8988T (cell line): Measurements from ENCODE around the gene C1GALT1.

Experiments
- DNase-seq: peaks from one replicate; pipeline ENCODE4 v3.0.0; 2011

The C1GALT1 gene

DNA sequence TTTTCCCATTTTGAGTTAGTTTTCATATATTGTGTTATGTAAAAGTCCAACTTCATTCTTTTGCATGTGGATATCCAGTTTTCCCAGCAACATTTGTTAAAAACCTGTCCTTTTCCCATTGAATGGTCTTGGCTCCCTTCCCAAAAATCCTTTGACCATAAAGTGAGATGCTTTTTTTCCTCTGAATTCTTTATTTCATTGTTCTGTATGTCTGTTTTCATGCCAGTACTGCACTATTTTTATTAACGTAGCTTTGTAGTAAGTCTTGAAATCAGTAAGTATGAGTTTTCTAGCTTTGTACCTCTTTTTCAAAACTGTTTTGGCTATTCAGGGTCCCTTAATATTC lies 20.0 kb downstream of the C1GALT1 start:
- no peak for DNase-seq

DNA sequence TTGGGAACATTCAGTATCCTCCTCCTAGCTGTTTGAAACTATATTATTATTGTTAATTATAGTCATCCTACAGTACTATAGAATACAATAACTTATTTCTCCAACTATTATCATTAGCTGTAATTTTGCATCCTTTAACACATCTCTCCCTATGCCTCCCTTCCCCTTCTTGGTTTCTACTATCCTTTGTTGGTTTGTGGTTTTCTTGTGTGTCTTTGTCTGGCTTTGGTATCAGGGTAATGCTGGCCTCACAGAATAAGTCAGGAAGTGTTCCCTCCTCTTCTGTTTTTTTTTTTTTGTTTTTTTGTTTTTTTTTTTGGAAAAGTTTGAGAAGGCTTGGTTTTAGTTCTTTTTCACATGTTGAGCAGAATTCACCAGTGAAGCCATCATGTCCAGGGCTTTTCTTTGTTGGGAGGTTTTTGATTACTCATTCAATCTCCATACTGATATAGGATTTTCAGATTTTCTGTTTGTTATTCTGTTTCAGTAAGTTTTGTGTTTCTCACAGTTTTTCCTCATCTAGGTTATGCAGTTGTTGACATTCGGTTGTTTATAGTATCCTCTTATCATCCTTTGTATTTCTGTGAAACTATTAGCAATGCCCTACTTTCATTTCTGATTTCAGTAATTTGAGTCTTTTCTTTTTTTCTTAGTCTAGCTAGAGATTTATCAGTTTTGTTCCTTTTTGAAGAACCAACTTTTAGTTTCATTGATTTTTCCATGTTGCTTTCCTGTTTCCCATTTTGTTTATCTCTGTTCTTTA lies 21.6 kb downstream of the C1GALT1 start:
- DNase-seq, result no peak

DNA sequence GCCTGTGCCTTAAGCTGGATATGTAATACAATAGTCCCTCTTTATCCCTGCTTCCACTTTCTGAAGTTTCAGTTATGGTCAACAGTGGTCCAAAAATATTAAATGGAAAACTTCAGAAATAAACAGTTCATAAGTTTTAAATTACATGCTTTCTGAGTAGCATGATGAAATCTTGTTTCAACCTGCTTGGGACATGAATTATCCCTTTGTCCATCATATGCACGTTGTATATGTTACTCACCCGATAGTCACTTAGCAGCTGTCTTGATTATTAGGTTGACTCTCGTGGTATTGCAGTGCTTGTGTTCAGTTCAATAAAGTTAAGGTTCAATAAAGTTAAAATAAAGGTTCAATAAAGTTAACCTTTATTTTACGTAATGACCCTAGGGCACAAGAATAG lies 25.5 kb downstream of the C1GALT1 start:
- DNase-seq, result no peak

DNA sequence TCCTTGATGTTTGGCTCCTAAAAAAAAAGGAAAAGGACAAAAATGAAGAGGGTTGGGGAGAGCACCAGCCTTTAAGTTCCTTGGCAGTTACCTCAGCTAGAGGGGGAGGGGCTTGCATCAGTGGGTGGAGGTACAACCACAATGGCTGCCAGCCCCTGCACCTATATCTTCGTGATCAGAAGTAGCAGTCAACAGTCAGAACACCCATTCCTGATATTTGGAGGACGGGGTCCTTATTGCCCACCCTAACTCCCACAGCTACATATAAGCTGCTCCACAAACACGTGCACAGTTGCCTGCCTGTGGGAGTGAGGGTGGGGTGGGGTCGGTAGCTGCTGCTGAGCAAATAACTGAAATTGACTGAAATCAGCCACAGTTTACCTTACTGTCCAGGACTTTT lies 26.2 kb downstream of the C1GALT1 start:
- DNase-seq, result no peak

DNA sequence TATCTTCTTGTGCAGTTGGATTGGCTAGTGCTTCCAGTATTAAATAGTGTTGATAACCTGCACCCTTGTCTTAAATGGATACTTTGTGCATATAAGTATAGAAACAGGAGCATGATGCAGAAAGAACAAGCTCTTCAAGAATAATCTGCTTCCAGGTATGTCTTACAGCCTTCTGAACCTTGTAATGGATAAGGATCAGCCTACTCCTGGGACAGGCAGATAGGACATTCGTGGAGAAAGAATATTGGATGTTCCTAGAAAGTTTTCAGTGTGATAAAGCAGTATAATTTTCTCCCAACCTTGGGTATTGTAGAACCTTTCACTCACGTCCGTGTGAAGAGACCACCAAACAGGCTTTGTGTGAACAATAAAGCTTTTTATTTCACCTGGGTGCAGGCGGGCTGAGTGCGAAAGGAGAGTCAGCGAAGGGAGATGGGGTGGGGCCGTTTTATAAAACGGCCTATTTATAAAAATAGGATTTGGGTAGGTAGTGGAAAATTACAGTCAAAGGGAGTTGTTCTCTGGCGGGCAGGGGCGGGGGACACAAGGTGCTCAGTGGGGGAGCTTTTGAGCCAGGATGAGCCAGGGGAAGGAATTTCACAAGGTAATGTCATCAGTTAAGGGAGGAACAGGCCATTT lies 27.2 kb downstream of the C1GALT1 start:
- DNase-seq, result no peak

DNA sequence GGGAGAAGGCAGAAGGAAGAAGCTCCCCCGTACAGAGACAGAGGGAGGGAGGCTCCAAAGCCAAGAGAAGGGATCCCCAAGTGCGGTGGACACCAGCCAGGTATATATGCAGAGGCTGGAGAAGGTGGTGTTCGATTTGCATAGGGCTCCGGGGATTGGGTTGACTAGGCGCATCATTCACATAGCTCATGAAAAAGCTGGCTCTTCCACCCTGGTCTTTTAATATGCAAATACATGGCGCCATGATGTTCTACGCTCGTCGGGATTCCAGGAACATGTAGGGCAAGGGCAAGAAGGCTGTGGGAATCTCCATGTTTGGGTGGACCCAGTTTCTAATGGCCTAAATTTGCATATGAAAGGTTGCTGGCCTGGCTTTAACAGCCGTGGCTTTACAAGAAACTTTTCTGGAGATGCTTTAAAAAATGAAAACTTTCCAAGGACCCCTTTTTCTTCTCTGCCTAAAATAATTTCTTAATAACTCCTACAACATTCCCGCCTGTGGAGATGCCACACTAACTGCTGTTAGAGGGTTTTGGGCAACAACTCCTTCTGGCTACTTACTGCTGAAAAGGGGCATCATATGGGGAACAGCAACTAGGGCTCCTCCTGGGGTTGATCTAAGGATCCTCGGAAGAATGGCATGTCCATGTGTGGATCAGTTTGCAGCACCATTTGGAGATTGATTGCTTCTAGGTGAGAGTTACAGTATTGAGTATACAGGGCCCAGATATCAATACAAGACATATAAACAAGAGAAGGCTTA lies 28.3 kb downstream of the C1GALT1 start:
- DNase-seq, result no peak

DNA sequence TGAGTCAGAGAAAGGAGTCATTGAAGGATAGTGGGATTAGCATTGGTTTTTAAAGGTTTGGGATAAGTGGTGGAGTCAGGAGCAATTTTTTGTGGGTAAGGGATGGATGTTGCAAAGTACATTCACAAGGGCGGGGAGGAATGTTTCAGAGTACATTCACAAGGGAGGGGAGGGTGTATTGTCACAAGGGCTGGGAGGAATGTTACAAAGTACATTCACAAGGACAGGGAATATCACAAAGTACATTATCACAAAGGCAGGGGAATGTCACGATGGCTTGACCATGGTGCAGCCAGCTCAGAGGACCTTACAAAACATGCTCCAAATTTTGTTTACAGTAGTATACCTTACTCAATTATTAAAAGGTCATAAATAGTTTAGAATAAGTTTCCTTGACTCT lies 30.3 kb downstream of the C1GALT1 start:
- DNase-seq, result no peak

DNA sequence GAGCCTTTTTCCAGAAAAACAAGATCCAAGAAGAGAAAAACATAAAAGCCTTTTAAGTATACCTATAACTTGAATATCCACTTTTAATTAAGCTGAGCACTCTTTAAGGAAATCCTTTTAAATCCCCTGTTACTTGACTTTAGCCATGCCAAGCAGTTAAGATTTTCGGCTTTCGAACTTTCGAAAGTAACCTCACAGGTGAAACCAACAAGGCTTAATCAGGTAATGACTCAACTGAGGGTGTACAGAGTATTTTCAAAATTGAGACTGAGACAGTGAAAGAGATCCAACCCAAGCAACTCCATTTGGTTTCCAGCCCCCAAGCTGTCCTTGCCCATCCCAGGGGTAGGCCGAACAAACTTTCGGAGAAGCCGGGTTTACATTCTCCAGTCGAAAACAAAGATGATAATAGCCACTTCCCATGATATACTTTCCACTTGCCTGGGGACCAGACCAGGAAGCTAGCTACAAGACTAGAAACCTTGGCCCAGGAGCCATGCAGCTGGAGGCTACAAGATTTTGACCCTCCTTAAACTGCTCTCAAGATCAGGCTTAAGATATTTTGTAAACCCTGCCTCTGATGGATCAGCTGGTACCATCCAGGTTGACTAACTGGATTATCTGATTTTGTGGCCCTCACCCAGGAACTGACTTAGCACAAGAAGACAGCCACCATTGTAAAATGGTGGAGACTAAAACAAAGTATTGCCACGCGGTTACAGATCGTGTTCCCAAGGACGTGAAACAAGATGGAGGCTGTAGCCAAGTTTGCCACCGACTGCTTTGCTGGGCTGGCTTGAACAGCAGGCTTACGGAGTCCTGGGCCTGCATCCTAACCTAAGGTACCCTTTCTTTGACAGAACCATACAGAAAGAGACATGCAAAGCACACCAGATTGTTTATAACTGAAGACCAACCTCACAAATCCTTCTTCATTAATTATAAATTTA lies 32.3 kb downstream of the C1GALT1 start:
- no peak for DNase-seq

DNA sequence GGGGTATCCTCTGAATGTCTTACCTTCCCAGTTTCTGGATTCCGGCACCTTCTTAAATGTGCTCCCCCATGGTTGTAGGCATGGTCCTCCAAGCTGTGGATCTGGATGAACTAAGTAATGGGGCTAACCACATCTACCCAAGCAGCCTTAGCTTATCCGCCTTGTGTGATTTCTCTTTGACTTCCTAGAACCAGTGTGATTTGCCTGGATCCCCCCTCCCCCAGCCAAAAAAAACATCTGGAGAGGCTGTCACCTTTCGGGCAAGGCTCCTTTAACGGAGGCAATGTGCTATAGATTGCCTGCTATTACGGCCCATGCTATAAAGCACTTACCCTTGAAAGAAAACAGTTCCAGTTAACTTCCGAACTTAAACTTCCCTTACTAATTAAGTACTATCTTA lies 33.9 kb downstream of the C1GALT1 start:
- no peak for DNase-seq

DNA sequence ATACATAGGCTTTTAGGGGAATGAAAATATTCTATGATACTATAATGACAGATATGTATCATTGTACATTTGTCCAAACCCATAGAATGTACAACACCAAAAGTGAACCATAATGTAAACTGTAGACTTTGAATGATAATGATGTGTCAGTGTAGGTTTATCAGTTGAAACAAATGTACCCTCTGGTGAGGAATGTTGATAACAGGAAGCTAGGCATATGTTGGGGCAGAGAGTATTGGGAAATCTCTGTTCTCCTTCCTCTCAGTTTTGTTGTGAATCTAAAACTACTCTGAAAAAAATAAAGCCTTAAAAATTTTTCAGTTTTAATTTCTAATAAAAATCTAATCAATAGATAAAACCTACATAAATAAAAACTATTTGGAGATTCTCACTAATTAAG lies 36.9 kb downstream of the C1GALT1 start:
- DNase-seq, result no peak

DNA sequence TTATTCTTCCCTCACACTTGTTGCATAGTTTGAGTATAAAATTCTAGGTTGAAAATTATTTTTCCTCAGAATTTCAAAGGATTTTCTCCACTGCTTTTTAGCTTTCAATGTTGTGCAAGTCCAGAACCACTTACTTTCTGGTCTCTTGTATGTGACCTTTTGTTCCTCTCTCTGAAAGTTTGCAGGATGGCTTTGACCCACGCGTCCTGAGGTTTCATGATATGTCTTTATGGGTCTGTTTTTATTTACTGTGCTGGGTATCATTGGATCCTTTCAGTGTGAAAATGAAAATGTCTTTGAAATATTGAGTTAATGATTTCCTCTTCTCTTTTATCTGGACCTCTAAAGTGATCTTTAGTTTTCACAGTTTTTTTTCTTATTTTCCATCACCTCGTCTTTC lies 38.5 kb downstream of the C1GALT1 start:
- DNase-seq, result no peak

DNA sequence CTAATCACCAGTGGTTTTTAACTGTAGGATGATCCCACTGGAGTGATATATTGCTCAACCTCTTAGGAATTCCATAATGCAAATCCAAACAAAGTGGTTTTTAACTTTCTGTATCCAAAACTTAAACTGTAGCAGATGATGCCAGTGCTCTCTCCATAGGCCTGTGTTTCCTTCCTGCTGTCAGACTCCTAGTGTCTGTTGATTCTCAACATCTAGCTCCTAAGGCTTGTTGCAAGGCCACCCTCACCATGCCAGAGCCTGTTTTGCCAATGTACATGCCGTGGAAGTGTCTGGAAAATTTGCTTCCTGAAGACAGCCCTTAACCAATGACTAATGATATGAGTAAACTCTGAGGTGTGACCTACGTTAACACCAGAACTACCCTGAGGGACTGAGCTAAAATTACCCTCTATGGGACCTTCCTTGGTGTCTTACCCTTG lies 39.3 kb downstream of the C1GALT1 start:
- no peak for DNase-seq

DNA sequence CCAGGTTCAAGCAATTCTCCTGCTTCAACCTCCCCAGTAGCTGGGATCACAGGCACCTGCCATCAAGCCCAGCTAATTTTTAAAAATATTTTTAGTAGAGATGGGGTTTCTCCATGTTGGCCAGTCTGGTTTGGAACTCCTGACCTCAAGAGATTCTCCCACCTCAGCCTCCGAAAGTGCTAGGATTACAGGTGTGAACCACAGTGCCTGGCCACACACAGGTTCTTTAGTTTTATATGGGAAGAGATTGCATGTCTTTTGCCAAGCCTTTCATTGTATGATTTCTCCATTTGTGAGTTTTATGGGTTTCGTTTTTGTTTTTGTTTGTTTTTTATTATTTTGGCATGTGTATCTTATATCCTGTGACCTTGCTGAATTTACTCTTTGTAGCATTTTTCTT lies 40.9 kb downstream of the C1GALT1 start:
- no peak for DNase-seq

DNA sequence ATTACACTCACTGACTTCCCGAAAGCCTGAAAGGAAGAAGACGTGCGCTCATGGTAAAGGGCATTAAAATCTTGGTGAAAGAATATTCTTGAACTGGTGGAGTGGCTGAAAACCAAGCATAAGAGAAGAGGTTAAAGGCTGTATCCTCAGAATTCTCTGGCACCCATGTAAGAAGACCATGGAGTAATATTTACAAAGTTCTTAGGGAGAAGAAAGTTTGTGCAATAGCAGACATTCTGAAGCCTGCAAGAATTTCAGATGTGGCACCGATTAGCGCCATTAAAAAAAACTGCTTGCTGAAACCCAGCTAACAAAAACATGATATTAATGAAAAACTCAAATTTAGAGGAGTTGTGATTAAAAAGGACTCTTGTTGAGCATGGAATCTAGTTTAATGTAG lies 44.1 kb downstream of the C1GALT1 start:
- no peak for DNase-seq

DNA sequence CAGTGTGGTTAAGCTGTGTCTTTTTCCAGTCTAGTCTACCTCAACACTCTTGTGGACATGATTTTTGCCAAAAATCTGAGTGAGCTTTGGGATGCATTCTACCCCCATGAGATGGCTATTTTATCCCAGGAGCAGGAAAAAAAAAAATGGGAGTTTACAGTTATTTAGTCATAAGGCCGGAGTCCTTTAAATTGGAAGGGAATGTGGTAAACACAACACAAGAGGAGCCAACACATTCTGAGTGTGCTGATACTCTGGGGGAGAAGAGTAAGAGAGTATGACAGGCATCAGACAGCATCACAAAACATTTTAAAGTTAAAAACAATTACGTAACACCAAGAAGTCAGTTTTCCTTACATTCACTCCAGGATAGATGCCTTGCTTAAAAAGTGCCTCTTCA lies 46.1 kb downstream of the C1GALT1 start:
- no peak for DNase-seq

DNA sequence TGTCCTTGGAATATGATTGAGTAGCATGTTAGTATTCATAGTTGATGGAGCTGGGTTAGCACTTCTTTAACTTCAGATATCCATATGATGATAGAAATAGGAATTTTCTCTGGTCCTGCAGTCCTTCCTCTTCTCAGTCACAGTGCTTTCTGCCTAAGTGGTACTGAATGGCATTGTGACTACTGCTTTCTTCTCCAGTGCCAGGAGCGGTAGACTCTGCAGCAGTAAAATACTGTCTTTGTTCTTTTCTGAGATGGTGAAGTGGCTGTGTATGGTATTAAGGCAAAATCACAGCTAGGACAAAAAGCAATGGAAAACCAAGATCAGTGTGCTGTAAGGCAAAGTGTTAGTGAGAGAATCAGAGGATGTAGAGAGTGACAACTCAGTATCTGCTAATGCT lies 46.6 kb downstream of the C1GALT1 start:
- DNase-seq, result no peak

DNA sequence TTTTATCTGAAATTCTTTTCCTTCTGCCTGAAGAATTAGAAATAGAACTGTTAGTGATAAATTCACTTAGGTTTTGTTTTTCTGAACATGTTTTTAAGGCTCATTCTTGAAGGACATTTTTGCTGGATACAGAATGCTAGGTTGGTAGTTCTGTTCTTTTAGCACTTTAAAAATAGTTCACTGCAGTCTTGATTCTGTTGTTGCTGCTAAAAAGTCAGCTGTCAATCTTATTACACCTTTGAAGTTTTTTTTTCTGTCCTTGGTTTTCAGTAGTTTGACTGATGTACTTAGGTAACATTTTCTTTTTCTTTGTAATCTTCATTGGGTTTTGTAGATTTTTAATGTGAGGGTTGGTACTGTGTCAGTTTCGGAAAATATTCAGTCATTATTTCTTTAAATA lies 48.7 kb downstream of the C1GALT1 start:
- no peak for DNase-seq

DNA sequence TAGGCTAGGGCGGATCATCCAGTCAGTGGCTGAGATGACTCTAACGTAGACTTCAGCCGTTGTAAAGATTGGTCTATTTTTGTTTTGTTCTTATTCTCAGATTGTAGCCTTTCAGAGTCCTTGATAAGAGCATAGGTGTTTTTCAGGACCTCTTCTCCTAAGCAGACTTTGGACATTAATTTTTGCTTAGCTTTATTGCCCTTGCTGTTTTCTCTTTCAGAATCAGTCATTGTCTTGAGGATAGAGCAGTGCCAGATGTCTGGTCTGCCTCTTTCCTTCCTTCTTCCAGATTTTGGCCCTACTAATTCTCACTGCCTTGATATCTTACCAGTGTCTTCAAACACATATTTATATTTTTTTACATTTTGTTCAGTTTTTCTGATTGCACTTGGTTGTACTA lies 49.5 kb downstream of the C1GALT1 start:
- DNase-seq, result no peak

DNA sequence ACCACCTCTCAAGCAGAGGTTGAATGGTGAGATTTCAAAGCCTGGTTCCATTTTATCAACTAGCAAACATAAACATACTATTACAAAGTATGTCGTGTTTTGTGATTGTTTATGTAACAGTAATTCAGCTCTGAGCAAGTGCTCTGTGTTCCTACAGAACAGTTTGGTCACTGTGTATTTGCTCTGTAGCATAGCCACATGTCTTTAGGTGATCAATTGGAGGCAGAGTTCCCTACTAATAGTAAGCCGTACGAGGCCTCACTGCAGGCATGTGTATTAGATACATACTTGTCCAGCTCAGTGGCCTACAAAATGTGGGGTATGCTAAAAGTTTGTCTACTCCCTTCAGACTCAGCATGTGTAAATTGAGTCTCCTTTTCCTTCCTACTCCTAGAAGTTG lies 53.0 kb downstream of the C1GALT1 start:
- DNase-seq, result no peak

DNA sequence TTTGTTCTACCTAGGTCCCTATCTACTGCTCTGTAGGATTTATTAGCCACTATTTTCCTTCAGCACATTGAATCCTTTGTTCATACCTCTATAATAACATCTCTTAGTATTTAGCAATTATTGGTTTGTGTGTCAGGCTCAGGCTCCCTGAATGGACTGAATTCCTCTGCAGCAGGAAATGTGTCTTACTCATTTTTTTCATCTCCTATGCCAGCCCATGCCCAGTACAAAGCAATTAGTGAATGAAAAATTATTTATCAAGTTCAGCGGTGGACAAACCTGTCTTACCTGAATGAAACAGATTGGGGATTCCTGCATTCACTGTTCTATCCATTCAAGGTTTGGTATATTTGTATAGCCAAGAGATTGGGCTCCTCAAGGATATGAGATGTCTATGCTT lies 53.7 kb downstream of the C1GALT1 start:
- no peak for DNase-seq

DNA sequence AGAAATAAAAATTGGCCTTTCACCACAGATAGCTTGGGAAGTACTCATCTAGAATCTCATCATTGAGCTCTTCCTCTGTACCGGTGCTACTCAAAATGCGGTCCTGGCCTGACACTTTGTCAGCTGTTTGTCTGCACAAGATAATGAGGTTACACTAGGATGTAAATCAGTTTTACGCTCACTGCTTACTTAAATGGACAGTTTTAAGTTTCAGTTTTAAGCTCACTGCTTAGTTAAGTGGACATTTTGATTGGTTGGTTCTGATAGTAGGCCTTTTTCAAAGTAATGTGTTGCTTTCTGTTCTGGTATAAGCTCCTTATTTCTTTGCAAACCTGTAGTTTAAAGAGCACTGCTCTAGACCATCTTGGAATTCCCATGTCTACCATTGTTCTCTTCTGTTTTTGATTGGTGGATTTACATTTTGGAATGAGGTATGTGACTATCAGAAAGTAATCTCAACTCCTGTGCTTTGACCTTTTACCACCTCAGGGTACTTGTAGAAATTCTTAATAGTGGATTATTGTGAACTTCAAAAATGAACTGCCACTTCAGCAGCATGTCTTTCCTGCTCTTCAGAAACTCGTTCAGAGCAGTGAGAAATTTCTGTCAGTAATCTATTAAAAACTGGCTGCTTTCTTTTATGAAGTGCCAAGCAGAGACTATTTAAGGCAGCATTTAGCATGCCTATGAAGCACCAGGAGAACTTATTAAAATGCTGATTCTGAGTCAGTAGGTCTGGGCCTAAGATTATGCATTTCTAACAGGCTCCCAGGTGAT lies 55.0 kb downstream of the C1GALT1 start:
- no peak for DNase-seq

DNA sequence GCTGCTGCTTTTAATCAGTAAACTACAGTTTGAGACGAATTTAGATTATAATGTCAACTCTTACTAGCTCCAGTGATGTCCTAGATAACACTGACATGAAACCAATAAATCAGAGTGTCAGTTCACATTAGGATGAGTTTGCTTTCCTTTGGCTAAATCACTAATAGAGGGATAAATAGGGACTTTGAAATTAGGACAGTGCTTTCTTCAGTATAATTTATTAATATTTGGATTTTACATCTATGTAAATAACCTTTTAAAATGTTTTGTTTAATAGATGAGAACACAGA lies 55.6 kb downstream of the C1GALT1 start:
- DNase-seq, result no peak

DNA sequence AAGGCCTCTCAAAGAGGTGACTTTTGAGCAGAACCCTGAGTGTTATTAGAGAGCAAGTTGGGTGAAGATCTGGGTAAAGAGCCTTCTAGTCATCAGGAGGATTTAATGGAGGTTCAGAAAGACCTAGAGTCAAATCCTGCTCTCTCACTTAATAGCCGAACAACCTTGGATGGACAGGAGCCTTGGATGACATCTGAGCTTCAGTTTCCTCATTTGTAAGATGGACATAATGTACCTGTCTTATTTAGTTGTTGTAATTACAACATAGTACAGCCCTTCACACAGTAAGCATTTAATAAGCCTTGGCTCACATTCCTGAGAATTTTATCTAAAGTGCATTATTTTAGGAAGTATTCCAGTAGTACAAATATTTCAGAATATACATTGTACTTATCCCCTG lies 57.0 kb downstream of the C1GALT1 start:
- DNase-seq, result no peak
